HG03097 (cell line): Measurements from ENCODE around the gene BRD1.
A peak's percentile ranks its signal among the peaks of the same experiment; 100 is the strongest.
"Not testable (repeated sequence)": the region's sequence is repeated elsewhere in the genome, so short reads cannot be mapped to it uniquely, and the experiment has no call there.

ENCODE experiments used
- ATAC-seq: cut with Tn5 transposase; IDR thresholded peaks from one replicate; pipeline ENCODE4 v1.9.1; 2021; ENCODE audit not compliant: unreplicated experiment, low FRiP score

Gene BRD1

DNA sequence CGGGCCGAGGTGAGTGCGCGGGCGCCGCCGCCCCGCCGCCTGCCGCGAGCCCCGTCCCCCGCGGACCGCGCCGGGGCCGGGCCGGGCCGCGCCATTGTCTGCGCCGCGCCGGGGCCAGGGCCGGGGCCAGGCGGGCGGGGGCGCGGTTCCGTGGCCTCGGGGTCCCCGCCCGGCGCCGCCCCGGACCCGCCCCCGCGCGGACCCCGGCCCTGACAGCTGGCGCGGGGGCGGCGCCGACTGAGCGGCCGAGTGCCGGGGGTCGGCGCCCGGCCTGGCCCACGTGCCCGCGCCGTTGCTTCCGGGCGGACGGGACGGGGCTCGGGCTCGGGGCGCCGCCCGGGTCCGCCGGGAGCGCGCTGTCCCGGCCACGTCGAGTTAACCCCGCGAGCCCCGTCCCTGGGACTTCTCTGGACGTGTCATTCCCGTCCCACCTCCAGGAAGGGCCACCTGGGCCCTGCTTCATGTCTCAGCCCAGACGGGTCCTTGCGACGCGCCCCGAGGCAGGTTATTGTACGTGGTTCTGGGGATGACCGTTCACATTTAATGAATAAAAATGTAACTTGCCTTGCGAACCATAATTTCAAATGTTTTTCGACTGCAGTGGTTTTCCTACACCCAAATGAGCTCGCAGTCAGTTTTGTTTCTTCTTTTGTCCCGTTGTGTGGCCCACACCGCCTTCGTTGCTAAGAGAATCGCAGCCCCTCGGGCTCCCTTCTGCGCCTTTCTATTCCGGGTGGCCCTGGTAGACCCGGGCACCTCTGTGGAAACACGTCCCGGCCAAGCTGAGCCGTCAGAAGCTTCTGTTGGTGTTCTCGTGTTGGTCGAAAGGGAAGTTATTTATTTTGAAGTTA lies 26.5 kb upstream of the BRD1 start:
- ATAC-seq: peak; percentile 25

DNA sequence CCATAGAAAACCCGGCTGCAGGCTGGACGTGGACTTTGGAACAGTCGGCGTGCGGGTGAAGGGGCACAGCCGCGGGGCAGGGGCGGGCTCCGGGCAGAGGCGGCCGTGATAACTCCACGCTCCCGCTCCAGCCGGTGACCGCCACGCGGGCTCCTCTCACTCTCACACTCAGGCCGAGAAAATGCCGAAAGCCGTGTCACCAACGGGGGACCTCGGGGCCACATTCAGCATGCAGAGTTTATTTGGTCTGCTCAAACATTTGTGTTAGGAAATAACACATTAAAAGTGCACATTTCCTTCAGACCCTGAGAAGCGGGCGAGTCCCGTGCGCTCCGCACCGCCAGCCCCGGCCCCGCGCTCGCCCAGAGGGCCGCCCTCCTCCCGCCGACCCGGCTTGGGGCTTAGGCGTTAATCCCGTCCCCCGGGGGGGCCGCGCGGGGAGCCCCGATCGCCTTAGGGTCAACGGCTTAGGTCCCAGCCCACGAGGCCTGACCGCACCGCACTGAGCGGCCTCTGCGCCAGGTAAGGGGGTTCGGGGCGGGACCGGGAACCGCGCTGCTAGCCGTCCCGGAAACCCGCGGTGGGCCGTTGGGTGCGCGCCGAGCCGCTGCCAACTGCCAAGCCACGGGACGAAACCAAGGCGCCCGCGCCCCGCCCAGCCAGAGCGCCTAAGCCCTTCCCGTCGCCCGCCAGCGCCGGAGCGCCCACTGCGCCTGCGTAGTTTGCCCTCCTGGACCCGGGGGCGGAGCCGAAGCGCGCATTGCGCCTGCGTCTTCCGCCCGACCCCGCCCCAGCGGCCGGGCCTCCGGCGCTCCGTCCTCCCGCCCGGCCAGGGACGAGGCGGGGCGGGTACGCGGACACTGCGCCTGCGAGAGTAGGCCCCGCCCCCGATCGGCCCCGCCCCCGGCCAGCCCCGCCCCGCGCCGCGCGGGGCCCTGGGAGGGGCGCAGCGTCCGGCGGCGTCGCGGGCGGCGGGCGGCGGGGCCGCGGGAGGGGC lies 25.5 kb upstream of the BRD1 start, which contains the start of gene ZBED4:
Gene ZBED4 (plus strand): TSS at position 947 of the 997 bp plus-strand sequence. CDS start 29,819 bp downstream, outside the sequence.
- ATAC-seq: peak; percentile 78

DNA sequence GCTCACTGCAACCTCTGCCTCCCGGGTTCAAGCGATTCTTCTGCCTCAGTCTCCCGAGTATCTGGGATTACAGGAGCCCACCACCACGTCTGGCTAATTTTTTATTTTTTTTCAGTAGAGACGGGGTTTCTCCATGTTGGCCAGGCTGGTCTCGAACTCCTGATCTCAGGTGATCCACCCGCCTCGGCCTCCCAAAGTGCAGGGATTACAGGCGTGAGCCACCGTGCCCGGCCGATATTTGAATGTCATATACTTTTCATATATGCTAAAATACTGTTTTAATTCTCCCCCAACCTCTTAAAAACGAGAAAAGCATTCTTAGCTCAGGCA lies 24.9 kb upstream of the BRD1 start:
- ATAC-seq: not testable (repeated sequence)

DNA sequence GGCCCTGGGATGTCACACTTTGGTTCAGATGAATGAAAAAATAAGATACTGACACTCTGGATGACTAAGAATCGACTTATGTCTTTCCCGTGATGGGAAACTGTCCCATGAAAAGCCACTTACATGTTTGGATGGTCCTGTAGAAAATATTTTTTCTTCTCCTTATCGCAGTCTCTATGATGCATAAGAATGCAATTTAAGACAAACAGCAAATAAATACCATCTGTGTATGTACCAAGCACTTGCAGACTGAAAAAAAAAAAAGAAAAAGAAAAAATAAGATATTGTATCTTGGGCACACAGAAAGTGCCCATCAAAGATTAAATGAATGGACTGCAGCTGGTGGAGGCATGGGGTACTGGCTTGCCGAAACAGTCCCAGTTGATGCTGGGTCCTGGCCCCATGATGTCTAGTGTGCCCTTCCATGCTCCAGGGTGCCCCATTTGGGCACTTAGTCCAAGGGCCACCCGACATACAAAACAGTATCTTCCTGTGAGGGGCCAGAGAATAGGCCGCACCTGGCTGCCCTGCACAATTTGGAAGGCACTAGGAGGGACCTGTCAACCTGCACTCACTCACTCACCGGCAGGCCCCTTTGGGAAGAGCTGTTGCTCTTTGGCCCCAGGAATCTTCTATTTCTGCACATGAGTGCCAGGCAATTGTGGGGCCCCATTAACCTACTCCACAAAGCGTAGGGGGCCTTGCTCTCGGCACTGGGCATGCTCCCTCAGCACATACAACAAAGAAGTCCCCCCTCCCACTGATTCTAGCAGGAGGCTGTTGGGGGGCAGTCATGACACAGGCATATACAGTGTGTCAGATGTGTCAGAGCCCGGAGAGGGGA lies 23.5 kb upstream of the BRD1 start:
- ATAC-seq: no peak

DNA sequence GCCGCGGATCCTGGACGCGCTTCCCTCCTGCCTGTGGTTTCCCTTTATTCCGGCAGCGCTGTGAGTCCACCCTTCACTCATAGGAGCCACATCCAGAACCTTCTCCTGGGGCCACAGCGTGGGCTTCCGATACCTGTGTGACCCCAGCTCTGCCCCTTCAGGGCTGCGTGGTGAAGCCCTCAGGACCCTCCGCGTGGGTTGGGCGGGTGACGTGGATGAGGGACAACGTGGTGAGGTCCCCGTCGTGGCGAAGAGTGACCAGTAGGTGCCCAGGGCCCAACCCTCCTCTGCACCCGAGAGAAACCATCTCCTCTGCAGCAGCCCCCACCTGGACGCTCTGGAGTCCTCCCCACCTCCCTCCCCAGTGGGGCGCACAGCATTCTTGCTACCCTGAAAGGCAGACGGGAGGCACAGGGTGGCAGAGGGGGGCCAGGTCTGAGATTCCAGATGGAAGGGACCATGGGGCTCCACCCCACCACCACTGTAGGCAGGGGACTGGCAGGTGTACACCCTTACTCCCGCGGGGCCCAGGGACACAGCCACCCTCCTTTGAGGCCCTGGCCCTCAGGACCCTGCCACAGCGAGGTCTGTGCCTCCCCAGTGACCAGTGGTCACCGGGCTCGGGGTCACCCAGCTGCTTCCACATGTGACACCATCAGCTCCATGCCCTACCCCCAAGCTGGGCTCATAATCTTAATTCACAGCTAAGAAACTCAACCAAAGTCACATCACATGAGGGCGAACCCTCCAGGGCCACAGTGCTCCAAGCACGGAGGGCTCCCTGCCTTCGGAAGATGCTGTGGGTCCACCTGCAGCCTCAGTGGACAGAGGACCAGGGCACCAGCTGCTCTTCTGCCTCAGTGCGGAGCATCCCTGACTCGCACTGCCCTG lies 22.6 kb upstream of the BRD1 start:
- no peak for ATAC-seq

DNA sequence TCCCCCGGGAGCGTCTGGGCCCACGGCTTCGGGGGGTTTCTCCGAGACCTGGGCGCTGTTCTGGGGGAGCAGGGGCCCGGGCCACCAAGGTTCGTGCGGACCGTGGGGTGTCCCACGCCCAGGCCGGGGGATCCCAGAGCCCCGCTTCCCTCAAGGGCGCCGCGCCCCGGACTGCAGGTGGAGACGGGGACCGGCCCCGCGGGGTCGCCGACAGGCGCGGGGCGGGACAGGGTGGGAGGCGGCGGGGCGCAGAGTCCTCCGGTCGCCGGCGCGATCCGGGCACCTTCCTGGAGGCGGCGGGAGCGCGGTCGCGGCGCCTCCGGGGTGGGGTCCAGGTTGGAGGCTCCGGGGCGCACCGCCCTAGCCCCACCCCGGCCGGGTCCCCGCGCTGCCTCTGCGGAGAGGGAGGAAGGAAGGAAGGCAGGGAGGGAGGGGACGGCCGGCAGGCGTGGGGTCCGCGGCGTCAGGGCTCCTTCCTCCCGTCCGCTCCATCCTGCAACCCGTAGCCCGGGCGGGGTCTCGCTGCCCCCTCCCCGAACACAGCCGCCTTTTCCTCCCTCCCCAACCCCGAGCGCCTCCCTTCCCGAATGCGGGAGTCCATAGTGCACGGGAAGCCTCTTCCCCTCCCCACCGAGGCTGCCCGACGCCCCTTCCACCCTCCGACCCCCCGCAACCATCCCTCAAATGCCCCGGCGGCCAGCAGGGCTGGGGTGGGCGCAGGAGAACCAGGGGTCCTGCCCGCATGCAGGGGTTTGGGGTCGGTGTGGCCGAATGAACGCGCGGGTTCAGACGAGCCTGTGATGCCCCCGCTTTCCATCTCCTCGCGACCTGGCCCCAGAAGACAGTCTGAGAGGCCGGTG lies 21.7 kb upstream of the BRD1 start:
- ATAC-seq: no peak

DNA sequence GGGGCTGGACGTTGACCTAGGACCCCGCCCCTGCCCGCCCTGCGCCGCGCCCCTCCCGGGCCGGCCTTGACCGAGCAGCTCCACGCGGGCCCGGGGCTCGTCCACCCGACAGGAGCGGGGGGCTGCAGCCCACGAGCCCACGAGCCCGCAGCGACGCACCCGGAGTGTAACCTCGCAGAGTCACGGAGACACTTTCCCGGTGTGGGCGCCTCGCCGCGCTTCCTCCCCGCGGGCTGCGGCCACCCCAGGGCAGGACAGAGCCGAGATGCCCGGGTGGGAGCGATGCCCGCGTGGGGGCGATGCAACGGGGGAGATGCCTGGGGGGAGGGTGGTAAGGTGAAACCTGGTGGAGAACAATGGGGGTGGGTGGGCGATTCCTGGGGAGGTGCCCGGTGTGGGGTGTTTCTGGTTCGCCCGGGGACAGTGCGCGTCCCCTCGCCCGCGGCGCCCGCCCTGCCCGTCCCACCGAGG lies 21.1 kb upstream of the BRD1 start:
- ATAC-seq: no peak

DNA sequence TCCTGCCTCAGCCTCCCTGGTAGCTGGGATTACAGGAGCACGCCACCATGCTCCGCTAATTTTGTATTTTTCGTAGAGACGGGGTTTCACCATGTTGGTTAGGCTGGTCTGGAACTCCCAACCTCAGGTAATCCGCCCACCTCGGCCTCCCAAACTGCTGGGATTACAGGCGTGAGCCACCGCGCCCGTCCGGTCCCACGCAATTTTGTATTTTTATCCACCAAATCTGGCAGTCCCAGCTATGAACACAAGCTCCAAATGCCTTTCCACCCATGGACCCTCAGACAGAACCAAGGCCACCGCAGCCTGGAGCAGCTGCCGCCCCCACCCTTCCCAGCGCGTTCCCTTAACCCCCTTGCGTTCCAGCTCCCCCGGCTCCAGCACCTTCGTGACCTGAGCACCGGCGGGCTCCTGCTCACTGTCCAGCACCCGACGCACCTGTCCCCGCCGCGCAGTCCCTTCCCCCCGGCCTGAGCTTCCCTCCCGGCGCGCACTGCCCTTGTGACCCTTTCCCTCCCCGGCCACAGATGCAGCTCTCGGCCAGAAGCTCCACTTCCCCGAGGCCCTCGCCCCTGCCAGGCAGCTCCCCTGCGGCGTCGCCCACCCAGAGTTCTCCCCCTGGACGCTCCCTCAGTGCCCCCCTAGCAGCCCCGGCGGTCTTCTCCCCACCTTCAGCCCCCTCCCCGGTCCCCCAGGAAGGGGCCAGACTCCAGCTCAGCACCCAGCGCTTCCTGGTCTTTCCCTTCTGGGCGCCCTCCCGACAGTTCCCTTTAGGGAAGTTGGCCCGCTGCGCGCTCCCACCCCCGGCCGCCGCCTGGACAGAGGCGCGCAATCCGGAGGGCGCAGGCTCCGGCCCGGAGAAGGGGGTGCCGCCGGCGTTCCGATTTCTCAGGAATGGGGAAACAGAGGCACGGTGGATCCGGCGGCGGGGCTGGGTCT lies 20.3 kb upstream of the BRD1 start:
- no peak for ATAC-seq

DNA sequence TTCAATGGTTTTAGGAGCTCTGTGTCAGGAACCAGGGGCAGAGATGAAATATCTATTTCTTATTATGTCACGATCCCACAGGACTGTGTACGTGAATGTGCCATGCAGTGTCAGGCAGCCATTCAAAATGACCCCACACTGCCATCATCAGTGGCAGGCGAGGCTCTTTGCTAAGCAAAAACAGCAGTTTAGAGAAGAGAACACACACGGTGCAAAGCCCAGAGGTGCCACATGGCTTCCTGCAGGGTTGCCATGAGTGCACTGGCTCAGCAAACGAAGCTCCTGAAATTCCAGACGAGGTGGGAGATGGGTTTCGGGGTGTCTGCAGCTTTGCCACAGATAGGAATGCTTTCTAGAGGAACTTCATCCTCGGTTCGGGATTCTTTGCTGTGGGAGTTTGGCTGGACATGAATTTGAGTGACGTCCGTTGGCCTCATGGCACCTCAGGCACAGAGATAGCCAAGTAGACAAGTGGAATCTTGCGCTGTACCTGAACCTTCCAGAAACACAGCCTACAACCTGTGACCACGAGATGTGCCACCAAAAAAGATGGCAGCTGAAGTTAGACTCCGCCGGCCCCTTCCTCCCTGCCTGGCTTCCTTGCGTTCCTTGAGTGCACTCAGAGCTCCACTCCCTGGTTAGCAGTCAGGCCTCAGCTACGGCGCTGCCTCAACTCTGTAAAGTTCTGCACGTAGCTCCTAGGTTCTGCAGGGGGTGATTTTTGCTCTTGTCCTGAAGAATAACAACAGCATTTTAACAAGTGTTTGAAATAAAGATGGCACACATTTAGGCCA lies 18.2 kb upstream of the BRD1 start:
- no peak for ATAC-seq

DNA sequence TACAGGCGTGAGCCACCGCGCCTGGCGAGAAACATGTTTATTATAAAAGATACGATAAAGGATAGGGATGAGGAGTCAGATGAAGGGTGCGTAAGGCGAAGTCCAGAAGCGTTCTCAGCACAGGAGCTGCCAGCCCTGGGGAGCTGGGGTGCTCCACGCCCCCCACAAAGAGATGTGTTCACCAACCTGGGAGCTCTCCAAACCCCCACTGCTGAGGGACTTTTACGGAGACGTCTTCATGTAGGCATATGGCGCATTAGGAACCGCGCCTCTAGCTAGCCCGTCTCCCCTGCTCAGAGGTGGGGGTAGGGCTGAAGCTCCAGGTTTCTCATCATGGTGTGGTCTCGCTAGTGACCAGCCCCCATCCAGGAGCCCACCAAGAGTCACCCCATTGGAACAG lies 17.6 kb upstream of the BRD1 start:
- ATAC-seq: no peak

DNA sequence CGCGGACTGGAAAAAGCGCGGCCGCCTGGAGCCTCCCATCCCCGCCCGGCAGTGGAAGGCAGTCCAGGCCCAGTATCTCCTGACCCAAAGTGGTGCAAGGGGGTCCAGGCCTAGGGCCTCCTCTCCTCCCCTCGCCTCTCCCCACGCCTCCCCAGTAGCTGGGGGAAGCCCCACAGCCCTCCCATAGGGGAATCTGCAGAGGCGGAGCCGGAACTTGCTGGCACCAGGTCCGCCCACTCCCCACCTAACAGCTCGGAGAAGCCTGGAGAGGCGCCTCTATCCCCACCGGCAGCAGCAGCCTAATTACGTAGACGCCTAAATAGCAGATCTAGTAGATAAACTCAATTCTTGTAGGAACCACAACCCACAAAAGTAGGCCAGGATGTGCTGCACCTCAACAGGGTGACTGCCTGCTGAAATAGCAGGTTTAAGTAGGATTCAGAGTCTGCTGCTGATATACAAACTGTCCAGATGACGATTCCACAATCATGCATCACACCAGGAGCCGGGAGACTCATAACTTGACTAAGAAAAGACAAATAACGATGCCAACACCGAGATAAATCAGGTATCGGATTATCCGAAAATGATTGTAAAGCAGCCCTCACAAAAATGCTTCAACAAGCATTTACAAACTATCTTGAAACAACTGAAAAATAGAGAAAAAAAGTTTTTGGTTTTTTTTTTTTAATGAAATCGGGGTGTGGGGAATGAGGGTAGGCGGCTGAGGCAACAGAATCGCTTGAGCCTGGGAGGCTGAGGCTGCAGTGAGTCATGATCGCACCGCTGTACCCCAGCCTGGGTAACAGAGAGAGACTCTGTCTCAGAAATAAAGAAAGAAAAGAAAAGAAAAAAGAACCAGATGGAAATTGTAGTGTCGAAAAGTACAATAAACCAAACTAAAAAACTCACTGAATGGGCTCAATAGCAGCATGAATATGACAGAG lies 11.4 kb upstream of the BRD1 start:
- no peak for ATAC-seq

DNA sequence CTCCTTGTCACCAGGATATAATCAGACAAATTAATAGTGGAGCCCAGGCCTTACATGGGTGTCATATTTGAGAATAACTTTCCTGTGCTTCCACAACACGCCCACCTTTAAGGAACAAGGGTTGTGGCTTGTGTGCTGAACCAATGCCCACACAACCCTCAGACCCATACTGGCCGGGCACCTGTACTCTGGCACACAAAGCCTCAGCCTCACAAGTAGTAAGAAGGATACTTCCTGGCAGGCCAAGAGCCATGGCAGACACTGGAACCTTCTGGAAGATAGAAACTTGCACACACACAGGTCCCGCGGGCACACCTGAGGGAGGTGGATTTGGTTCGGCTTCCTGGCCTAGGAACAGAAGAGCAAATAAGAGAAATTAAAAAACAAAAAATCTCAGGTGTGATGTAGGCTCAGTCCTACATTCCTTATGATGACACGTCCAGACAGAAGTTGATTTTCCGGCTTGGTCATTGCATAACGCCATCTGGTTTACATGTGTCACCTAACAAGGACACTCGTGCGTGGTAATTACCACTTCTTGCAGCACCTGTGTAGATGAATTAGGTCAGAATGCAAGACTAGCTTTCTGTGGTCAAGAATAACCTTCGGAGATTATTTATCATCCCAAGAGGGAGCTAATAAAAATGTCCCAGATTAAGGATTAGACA lies 5.8 kb upstream of the BRD1 start:
- ATAC-seq: no peak

DNA sequence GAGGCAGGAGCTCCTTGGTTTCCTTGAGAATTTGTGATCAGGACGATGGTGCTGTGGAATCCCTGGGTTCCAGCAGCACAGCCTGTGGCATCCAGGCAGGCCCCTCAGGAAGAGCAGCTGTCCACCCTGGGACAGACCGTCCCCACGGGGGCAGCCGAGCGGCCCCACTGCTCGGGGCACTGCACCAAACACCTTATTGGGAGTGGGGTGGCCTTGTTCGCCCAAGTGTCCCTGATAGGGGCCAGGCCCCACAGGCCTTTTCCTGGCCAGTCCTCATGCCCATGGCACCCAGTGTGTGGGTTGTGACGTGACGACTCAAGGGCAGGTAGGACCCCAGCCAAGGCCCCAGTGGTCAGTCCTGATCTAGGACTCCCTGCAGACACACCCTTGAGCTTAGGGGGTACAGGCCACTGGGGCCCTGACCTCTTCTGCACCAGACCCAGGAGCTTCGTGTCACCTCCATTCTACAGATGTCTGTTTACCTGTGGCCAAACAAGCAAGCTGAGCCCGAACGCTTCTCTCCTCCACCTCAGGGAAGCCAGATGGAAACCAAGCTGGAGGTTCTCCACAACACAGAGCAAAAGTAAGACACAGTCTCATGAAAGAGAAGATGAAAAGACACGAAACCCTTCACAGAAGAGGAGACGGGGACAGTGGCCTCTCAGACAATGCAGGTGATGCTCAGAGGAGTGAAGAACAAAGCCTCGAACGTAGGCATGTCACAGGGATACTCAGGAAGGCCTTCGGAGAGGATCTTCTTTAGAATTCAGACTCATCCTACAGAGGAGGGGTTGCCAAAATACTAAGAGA lies 1.6 kb upstream of the BRD1 start:
- no peak for ATAC-seq

DNA sequence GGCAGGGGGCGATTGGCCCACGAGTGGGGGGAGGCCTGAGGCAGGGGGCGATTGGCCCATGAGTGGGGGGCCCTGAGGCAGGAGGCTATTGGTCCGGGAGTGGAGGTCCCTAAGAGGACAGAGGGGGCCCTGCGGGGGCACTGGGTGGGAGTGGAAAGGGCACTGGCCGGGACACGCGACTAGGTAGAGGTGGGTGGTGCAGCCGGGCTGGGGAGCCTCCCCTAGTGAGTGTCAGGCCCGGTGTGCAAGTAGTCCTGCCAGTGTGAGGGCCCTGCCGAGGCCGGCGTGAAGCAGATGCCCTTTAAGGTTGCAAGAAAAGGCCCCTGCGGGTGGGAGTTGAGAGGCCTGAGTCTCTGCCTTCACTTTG lies 909 bp upstream of the BRD1 start:
- ATAC-seq: no peak
